ENCODE results near the gene KIF1A. TPM values are rescaled to one million over a fixed set of nuclear protein-coding genes. Genes with fewer than 3 reads are reported as not detected.
"Not testable (repeated sequence)": the region's sequence is repeated elsewhere in the genome, so short reads cannot be mapped to it uniquely, and the experiment has no call there.

The KIF1A gene
- total RNA-seq, 1 donor: not detected

- H3K4me1 ChIP-seq (ENCODE audit: insufficient read depth, low read length): no peaks in the 10 kb centered on the region
- no peaks in the 10 kb centered on the region for H3K9me3 ChIP-seq (ENCODE audit: low read depth, low read length)
- no peaks in the 10 kb centered on the region for H3K27me3 ChIP-seq (ENCODE audit: insufficient read depth, low read length)
- no peak overlapping the region for H3K4me3 ChIP-seq (ENCODE audit: low read length)
Measured at GRCh38 chr2:240687741-240688552, 132.1 kb downstream of the KIF1A start.

DNA sequence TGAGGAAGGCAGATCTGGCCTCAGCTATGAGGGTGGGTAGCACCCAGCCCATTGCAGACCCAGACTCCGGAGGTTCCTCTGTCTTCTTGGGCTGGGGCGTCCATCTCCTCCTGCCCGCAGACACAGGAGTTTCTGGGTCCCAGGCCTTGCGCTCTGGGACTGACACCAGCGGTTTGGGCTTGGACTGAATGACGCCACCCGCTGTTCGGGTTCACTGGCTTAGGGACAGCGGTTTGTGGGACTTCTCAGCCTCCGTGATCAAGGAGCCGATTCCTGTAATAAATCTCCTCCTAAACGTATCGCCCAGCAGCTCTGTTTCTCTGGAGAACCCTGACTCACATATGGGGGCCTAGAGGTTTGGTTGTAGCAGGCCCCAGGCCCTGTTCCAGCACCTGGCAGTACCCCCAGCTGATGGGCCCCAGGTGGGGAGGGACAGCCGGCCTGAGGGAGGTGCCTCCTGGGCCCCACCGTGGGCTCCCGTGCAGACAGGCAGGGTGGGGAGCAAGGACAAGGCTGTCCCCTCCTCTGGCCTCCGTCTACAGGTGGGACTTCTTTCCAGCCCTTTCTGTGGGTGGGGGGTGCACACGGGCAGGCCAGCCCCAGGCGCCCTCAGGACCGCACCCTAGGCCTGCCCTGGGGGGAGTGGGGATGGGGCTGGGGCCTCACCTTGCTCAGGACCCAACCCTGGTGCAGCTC, 132.8 kb downstream of the KIF1A start:
- Histone ChIP-seq H3K27me3 (ENCODE audit: insufficient read depth, low read length) (no peaks in the 10 kb centered on the region), H3K4me3 (ENCODE audit: low read length) (no peak overlapping the region), H3K4me1 (ENCODE audit: insufficient read depth, low read length) (no peaks in the 10 kb centered on the region), H3K9me3 (ENCODE audit: low read depth, low read length) (no peaks in the 10 kb centered on the region)

- H3K4me3 ChIP-seq (ENCODE audit: low read length): no peak overlapping the region
- H3K4me1 ChIP-seq (ENCODE audit: insufficient read depth, low read length): no peaks in the 10 kb centered on the region
- no peaks in the 10 kb centered on the region for H3K9me3 ChIP-seq (ENCODE audit: low read depth, low read length)
- no peaks in the 10 kb centered on the region for H3K27me3 ChIP-seq (ENCODE audit: insufficient read depth, low read length)
Measured at GRCh38 chr2:240686460-240686859, 133.6 kb downstream of the KIF1A start.

DNA sequence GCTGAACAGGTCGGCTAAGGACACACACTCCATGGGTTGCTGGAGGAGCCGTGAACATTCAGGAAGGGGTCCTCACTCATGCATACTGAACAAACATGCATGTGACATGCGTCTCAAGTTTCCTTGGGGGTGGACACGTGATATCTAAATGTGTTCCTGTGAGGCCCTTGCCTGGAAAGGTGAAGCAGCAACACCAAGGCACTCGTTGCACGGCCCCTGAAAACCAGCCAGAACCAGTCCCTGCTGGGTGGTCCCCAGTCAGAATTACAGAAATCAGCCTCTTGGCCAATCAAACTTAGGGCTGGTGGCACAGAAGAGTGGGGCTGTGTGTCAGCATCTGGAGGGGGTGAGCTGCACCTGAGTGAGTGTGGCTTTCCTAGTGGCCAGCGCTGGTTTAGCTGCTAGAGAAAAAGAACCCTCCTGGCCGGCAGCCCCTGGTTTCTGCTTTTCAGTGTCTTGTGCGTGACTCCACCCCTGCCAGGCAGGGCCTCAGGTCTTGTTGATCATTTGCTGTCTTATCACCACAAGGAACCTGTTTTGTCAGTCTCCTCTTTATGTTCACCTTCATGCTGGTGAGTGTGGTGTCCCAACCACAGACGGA, 134.1 kb downstream of the KIF1A start:
- Histone ChIP-seq H3K27me3 (ENCODE audit: insufficient read depth, low read length) (no peaks in the 10 kb centered on the region), H3K9me3 (ENCODE audit: low read depth, low read length) (no peaks in the 10 kb centered on the region), H3K4me1 (ENCODE audit: insufficient read depth, low read length) (no peaks in the 10 kb centered on the region), H3K4me3 (ENCODE audit: low read length) (no peak overlapping the region)

DNA sequence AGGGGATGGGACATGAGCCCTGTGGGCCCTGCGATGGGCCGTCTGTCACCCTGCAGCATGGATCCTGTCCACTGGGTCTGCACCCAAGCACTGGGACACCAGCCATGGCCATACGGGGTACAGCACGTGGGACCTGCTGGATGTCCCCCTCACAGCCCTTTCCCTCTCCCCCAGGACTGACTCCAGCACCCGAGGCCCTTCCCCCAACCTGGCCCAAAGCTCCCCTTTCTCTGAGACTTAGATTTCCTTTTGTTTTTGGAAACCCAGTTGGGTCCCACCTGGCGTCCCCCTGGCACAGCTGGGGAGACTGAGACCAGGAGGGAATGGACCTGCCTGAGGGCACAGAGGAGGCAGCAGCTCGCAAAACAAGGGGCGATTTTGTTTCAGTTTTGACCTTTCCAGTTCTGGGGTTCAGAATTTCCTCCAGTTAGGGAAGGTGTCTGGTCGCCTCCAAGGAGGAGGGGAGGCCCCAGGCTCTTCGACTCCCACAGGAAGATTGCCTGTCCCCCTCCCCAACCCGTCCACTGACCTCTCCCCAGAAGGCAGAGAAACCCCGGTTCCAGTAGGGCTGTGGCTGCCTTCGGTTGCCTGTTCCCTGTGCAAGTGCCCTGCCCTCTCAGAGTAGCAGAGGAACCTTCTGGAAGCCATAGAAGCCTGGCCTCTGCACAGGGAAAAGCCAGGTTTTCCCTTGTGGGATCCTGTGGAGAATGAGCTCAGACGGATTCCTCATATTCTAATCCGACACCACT, 135.9 kb downstream of the KIF1A start:
- not testable (repeated sequence) for H3K4me3 ChIP-seq (ENCODE audit: low read length); H3K4me1 ChIP-seq (ENCODE audit: insufficient read depth, low read length)

DNA sequence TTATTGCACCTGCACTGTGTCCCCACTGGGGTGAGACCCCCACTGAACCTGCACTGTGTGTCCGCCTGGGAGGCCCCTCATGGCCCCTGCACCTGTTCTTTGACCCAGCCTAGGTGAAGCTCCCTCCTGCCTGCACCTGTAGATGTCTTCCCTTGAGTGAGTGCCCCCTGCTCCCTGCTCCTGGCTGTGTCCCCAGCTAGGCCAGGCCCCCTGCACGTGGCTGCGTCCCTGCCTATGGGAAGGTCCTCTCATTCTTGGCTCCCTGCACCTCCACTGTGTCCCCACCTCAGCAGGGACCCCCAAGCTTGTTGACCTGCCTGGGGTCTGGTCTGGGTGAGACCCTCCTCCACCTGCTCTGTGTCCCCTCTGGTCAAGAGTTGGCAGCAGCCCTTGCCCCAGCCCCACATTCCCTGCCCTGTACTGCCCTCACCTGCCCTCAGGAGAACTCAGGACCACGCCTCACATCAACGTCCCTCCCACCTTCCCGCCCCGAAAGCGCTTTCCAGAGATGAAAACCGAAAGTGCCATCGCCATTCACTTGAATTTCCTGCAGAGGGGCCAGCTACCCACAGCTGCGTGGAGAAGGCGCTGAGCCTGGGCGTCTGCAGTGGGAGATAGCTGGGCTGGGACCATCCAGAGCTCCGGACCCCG, 136.6 kb downstream of the KIF1A start:
- H3K4me3 ChIP-seq (ENCODE audit: low read length); H3K9me3 ChIP-seq (ENCODE audit: low read depth, low read length); H3K27me3 ChIP-seq (ENCODE audit: insufficient read depth, low read length); H3K4me1 ChIP-seq (ENCODE audit: insufficient read depth, low read length): not testable (repeated sequence)

More for the DNA sequence above, 135.9 kb downstream of the KIF1A start:
- H3K27me3 ChIP-seq (ENCODE audit: insufficient read depth, low read length); H3K9me3 ChIP-seq (ENCODE audit: low read depth, low read length): not testable (repeated sequence)

DNA sequence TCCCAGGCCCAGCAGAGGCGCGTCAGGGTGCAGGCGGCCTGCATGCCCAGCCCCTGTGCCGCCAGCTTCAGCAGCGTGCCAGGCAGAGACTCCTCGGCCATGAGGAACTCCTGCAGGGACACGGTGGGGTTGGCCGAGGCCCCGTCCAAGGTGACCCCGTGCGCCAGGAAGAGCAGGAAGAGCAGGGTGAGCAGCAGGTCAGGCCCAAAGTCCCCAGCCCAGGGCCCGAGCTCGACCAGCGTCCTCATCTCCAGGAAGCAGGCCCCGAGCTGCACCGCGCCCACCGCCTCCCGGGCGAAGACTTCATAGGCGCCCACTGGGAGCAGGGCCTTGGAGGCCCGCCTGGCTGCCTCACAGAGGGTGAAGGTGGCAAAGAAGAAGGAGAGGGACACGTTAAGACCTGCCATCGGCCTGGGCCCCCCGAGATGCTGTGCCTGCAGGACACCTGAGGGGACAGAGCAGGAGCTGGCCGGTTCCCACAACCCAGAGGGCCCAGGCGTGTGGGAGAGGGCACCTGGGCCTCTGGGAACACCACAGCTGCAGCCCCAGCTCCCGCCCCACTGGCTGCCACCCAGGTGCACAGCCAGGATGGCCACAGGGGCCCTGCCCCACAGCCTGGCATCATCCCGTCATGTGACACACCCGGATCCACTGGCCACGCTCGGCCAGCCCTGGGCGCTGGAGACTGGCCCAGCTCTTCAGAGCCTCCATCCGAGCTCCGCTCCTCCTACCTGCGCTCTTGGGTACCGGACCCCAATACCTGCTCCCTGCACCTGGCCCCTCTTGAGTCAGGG, 137.4 kb downstream of the KIF1A start, which contains the start of gene AQP12B:
AQP12B (minus strand) TSS at position 455 of the 794 bp plus-strand sequence; CDS start at position 407, 48 bp downstream.
- not testable (repeated sequence) for H3K9me3 ChIP-seq (ENCODE audit: low read depth, low read length); H3K4me3 ChIP-seq (ENCODE audit: low read length); H3K27me3 ChIP-seq (ENCODE audit: insufficient read depth, low read length); H3K4me1 ChIP-seq (ENCODE audit: insufficient read depth, low read length)

GRCh38 chr2:240680185-240680584, 139.8 kb downstream of the KIF1A start:
- not testable (repeated sequence) for H3K4me1 ChIP-seq (ENCODE audit: insufficient read depth, low read length); H3K4me3 ChIP-seq (ENCODE audit: low read length); H3K9me3 ChIP-seq (ENCODE audit: low read depth, low read length); H3K27me3 ChIP-seq (ENCODE audit: insufficient read depth, low read length)

- H3K27me3 ChIP-seq (ENCODE audit: insufficient read depth, low read length); H3K4me1 ChIP-seq (ENCODE audit: insufficient read depth, low read length); H3K4me3 ChIP-seq (ENCODE audit: low read length); H3K9me3 ChIP-seq (ENCODE audit: low read depth, low read length): not testable (repeated sequence)
Measured at GRCh38 chr2:240678909-240679308, 141.1 kb downstream of the KIF1A start.

GRCh38 chr2:240678043-240678442, 142.0 kb downstream of the KIF1A start:
- not testable (repeated sequence) for H3K27me3 ChIP-seq (ENCODE audit: insufficient read depth, low read length); H3K9me3 ChIP-seq (ENCODE audit: low read depth, low read length); H3K4me1 ChIP-seq (ENCODE audit: insufficient read depth, low read length); H3K4me3 ChIP-seq (ENCODE audit: low read length)

- not testable (repeated sequence) for H3K4me3 ChIP-seq (ENCODE audit: low read length); H3K9me3 ChIP-seq (ENCODE audit: low read depth, low read length); H3K27me3 ChIP-seq (ENCODE audit: insufficient read depth, low read length); H3K4me1 ChIP-seq (ENCODE audit: insufficient read depth, low read length)
Measured at GRCh38 chr2:240675345-240675744, 144.7 kb downstream of the KIF1A start.

DNA sequence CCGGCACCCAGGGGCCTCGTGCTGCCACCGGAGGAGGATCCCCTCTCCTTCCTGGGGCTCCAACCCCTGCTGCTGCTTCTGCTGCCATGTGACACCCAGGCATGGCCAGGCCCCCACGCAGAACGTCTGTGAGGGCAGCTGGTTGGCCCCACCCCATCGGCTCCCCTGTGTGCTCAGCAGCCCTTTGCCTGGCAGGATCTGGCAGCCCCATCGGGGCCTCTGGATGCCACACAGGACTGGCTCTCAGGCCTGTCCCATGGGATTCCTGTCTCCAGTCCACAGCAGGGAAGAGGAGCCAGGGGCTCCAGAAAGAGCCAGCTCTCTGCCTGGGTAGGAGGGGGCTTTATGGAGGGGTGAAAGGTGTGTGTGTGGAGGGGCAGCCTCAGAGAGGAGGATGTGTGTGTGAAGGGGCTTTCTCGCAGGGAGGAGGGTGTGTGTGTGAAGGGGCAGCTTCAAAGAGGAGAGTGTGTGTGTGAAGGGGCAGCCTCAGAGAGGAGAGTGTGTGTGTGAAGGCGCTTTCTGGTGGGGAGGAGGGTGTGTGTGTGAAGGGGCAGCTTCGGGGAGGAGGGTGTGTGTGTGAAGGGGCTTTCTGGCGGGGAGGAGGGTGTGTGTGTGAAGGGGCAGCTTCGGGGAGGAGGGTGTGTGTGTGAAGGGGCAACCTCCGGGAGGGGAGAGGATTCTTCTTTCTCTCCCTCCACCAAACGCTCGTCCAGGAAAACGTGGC, 145.4 kb downstream of the KIF1A start:
- H3K4me3 ChIP-seq (ENCODE audit: low read length); H3K9me3 ChIP-seq (ENCODE audit: low read depth, low read length); H3K4me1 ChIP-seq (ENCODE audit: insufficient read depth, low read length); H3K27me3 ChIP-seq (ENCODE audit: insufficient read depth, low read length): not testable (repeated sequence)

GRCh38 chr2:240672701-240673190, 147.3 kb downstream of the KIF1A start:
- H3K27me3 ChIP-seq (ENCODE audit: insufficient read depth, low read length): peaks cover 6% of the 10 kb centered on the region
- no peak overlapping the region for H3K4me3 ChIP-seq (ENCODE audit: low read length)
- no peaks in the 10 kb centered on the region for H3K9me3 ChIP-seq (ENCODE audit: low read depth, low read length)
- no peaks in the 10 kb centered on the region for H3K4me1 ChIP-seq (ENCODE audit: insufficient read depth, low read length)
